Activated naive CD4-positive, alpha-beta T cell (primary cell): ENCODE measurements around the gene GAB3.
"Not testable (repeated sequence)": the region's sequence is repeated elsewhere in the genome, so short reads cannot be mapped to it uniquely, and the experiment has no call there.

Experiments
- DNase-seq, 4 experiments: peaks; one replicate each; lab custom pipeline; 2025; lab: John Stamatoyannopoulos, UW

The GAB3 gene

DNA sequence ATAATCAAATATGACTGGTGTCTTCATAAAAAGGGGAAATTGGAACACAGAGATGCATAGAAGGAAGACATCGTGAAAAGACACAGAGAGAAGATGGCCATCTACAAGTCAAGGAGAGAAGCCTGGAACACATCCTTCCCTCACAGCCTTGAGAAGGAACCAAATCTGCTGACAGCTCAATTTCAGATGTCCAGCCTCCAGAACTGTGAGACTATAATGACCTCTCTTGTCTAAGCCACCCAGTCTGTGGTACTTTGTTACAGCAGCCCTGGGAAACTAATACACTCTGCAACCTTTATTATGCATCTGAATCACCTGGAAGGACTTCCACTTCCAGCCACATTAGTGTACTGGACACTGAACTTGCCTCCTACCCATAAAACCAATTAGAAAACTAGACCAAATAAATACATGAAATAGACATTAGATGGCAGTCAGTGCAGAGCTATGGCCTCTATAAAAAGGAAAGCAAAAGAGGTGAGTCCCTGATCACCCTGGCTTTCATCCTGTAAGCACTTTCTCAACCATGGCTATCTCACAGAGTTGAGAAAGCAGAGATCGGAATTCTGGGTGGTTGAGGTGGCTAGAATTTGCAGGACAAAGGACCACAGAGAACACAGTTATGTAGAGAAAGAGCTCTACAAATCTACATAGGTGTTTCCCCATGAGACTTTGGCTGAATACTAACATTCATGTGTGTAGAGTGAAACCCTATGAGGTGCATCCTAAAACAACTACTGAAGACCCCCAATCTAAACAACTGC lies 25.7 kb downstream of the GAB3 start:
- DNase-seq: no peak

DNA sequence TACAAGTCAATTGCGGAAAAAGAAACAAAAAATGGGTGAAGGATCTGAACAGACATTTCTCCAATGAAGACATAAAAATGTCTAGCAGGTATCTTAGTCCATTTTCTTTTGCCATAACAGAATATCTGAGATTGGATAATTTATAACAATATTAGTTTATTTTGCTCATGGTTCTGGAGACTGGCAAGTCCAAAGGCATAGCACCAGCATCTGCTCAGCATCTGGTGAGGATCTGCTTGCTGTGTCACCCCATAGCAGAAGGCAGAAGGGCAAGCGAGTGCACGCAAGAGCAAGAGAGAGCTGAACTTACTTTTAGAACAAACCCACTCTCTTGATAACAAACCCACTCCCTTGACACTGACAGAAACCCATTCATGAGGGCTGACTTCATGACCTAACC lies 29.7 kb downstream of the GAB3 start:
- DNase-seq: no peak

DNA sequence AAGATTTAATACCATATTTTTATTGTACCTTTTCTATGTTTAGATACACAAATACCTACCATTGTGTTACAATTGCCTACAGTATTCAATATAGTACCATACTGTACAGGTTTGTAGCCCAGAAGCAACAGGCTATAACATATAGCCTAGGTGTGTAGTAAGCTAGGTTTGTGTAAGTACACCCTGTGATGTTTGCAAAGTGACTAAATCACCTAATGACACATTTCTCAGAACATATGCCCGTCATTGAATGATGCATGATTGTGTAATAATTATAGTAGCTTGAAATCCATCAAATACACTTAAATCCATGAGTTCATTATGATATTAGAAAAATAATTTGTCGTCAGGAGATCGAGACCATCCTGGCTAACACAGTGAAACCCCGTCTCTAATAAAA lies 30.8 kb downstream of the GAB3 start:
- DNase-seq: no peak

- no peak for DNase-seq
Observed at GRCh38 chrX:154719132-154719675, 31.7 kb downstream of the GAB3 start.

DNA sequence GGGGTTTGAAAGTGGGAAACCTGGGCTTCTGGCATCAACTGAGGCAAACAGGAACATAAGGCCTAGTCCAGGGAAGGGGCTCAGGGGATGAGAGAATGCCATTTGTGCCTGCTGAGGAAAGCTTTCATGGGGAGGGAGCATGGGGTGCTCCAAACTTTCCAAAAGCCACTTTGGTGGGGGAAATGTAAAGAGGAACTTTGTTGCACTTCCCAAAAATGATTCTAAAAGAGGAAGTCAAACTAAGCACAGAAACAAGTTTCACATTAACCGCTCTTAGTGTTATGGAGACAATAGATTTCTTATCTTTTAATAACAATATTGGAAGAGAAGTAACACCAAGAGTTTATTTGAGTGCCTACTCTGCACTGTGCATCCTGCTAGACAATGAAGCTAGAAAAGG lies 32.3 kb downstream of the GAB3 start:
- DNase-seq: no peak

GRCh38 chrX:154717824-154718223 lies 33.1 kb downstream of the GAB3 start:
- DNase-seq: no peak

- no peak for DNase-seq
Observed at GRCh38 chrX:154715825-154716224, 35.1 kb downstream of the GAB3 start.

GRCh38 chrX:154714925-154715324 lies 36.0 kb downstream of the GAB3 start:
- no peak for DNase-seq

DNA sequence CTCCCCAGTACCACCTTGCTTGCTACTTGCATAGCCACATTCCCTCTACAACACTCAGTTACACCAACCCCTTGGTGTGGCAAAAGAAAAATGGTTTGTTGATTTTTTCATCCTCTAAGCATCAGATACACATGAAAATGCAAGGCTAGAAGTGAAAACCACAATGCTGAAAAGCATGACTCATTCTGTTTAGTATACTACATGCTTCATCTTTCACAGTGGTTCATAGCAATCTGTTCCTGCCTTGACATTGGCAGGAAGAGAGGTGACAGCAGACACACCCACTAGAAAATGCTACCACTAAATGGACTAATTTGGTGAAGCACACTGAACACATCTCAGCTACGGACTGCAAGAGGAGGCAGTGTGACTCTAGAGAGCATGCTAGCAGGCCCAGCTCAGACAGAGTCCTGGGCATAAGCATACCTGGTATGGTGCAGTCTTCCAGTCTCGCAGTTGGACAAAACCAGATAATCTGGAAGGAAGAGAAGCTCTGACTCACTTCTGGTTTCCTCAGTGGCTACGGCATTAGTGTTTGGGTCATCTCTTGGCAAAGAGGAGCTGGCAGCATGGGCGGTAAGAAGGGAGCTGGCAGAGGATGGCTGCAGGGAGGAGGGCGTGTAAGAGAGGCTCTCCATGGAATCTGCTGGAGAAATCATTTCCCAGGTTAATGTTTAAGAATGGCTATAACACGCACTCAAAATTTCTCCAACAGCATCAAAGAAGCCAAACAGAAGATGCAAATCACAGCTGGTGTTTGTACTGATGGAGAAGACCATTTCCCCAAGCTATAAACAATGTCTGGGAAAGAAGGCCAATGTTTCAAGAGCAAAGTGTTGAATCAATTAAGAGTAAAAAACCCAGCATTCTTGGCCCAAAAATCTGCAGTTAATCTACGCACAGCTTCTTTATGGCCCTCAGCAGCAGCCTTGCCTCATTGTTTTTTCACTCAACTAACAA lies 37.8 kb downstream of the GAB3 start:
- DNase-seq: no peak

GRCh38 chrX:154711264-154711663 lies 39.6 kb downstream of the GAB3 start:
- DNase-seq: no peak

DNA sequence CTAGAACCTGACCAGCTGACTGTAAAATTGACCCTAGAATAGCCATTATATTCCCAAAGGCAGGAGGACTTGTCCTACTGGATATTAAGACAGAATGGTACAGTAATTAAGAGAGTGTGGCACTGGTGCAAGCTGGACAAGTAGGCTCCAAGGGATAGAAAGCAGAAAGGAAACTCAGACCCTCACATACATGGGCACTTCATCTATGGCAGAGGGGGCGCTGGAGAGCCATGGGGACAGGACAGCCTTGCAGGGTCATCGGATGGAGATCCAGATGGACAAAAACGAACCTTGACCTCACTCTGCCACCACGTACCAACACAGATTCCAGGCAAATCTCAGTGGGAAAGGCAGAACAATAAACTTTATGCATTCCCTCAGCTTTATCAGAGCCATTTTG lies 40.6 kb downstream of the GAB3 start:
- DNase-seq: no peak

DNA sequence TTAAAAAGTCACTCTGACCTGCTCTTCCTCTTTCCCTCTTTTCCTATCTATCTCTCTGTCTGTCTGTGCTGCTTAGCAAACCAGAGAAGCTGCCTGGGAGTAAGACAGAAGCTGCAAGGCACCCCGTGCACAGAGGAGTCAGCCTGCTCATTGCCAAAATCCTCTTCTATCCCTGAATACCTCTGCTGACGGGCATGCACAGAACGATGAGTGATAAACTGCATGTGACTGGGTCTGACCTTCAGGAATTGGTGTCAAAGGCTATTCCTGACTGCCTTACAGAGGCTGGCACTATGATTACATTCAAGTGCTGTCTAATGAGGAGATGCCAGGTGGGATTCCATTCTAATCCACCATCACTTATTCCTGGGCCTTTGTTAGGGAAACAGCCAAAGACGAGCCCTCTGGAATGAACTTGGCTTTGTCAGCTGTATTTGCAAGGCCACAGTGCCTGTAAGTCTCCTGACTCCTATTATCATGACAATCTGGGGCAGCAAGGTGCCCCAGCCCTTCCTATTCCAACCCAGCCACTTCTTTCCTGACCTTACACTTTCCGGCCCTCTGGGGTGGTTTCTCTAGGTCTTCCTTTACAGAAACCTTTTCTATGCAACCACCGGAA lies 52.1 kb downstream of the GAB3 start:
- no peak for DNase-seq

DNA sequence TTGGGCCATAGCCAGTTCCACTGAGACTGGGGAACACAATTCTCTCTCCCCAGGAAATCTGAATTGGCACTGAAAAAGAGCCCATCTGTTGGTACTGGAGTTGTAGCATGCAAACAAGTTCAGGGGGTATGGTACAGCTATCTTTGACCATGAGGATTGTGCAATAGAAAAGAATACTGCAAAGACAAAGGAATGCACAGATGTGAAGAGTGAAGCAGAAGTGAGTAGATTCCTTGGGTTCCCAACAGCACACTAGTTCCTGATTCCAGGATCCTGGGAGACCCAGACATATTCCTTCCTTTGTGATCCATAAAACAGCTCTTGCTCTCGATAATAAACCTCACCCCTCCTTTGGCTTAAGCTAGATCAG lies 54.2 kb downstream of the GAB3 start:
- DNase-seq: no peak

GRCh38 chrX:154695911-154696675 lies 54.8 kb downstream of the GAB3 start:
- no peak for DNase-seq

DNA sequence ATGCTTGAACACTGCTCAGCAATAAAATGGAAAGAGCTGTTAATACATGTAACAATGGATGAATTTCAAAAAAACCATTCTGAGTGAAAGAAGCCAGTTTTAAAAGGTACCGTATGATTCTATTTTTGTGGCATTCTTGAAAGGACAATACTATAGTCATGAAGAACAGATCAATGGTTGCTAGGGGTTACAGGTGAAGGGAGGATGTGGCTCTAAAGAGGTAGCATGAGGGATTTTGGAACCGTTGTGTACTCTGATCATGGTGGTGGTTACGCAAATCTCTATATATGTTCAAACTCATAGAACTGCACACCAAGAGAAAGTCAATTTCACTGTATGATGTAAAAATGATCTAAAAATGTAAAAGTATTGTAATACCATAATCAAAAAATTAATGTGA lies 57.5 kb downstream of the GAB3 start:
- DNase-seq: no peak

GRCh38 chrX:154690438-154690837 lies 60.4 kb downstream of the GAB3 start:
- not testable (repeated sequence) for DNase-seq

DNA sequence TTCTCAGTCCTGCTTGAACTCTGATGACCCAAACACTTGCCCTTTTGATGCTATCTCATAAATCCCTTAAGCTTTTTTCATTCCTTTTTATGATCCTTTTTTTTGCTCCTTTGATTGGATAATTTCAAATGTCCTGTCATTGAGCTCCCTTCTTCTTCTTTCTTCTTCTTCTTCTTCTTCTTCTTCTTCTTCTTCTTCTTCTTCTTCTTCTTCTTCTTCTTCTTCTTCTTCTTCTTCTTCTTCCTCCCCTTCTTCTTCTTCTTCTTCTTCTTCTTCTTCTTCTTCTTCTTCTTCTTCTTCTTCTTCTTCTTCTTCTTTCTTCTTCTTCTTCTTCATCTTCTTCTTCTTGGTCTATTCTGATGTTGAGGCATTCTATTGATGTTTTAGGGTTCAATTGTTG lies 78.8 kb downstream of the GAB3 start:
- DNase-seq: not testable (repeated sequence)

- DNase-seq: not testable (repeated sequence)
Observed at GRCh38 chrX:154670848-154671247, 80.0 kb downstream of the GAB3 start.

- DNase-seq: no peak
Observed at GRCh38 chrX:154661899-154662298, 89.0 kb downstream of the GAB3 start.

GRCh38 chrX:154661170-154661569 lies 89.7 kb downstream of the GAB3 start:
- DNase-seq: no peak

DNA sequence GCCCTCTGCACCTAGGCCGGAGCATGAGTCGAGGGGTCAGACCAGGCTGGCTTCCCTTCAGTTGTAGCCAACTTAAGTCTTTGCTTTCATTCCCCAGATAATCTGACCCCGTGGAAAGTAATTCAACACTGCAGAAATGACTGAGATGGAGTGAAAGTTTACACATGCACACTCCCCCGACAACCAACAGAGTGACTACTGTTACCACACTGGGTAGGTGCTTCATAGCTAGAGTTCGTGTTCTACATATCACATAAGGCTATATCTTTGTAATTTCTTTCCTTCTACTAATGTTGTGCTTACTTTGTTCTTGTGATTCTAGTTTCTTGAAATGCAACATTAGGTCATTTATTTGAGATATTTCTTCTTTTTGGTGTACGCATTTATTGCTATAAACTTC lies 90.3 kb downstream of the GAB3 start:
- no peak for DNase-seq

GRCh38 chrX:154658957-154659356 lies 91.9 kb downstream of the GAB3 start:
- DNase-seq: no peak
